Measurements from ENCODE around the gene ADGB.

ADGB gene

DNA sequence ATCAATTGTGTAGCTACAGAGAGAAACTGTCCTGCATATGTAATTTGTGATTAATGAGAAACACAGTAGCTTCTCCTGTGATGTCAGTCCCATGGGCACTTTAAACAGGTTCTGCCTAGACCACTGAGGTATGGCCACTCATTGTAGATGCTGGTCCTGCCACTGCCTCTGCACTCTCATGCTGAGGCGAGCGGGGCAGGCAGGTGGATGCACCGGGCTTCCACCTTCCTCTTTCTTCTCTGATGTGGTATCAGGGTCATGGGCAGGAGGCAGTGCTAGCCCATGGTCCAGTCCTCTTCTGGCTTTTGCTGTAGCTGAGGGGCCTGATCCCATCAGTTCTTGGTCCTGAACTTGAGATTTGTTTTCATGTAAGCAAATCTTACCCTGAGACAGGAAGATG is 58.7 kb downstream of the ADGB start:
- TF ChIP-seq, protein P1, sequence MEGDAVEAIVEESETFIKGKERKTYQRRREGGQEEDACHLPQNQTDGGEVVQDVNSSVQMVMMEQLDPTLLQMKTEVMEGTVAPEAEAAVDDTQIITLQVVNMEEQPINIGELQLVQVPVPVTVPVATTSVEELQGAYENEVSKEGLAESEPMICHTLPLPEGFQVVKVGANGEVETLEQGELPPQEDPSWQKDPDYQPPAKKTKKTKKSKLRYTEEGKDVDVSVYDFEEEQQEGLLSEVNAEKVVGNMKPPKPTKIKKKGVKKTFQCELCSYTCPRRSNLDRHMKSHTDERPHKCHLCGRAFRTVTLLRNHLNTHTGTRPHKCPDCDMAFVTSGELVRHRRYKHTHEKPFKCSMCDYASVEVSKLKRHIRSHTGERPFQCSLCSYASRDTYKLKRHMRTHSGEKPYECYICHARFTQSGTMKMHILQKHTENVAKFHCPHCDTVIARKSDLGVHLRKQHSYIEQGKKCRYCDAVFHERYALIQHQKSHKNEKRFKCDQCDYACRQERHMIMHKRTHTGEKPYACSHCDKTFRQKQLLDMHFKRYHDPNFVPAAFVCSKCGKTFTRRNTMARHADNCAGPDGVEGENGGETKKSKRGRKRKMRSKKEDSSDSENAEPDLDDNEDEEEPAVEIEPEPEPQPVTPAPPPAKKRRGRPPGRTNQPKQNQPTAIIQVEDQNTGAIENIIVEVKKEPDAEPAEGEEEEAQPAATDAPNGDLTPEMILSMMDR (IDR thresholded peaks at IDR 0.05; ENCODE audit: borderline replicate concordance, insufficient read depth, low read depth, low read length): no peak
- no peak overlapping the region for H3K4me3 ChIP-seq (ENCODE audit: low read depth, low read length)

DNA sequence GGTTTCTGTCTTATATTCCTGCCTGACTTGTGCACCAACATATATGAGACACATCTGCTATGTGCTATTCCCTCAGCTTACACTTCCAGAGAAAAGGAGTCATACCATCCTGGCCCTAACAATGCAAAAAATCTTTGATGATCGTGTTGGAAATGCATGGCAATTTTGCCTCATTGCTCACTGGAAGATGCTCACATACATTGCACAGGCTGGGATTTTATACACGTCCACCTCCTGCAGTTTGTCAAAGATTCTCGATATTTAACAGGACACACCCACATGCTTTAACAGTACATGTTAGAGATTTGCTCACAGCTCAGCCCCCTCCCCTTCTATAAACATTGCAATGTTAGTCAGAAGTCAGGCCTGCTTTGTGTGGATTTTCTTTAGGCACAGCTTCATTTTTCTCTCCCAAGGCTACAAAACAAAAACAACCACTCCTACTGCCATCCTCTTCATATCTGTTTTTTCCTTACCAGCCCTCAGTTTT is 66.1 kb downstream of the ADGB start:
- TF ChIP-seq, protein P1 (IDR thresholded peaks at IDR 0.05; ENCODE audit: borderline replicate concordance, insufficient read depth, low read depth, low read length): no peak
- no peak overlapping the region for H3K4me3 ChIP-seq (ENCODE audit: low read depth, low read length)

DNA sequence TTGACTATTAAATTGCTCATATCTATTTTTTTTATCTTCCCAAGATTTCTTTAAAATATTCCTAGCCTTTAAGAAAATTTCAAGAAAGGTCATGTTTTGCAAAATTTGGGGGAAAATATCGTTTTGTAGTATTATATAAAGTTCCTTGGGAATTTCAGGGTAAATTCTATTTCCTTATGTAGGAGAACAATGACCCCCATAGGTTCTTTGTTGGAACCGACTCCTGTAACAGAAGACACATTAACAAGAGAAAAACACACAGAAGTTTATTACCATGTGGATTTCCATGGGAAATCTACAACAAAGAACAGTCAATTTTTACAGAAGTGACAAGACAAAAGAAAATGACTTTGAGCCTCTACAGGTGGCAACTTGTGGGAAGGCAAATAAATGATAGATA is 68.1 kb downstream of the ADGB start:
- TF ChIP-seq, protein P1 (IDR thresholded peaks at IDR 0.05; ENCODE audit: borderline replicate concordance, insufficient read depth, low read depth, low read length): no peak
- no peak overlapping the region for H3K4me3 ChIP-seq (ENCODE audit: low read depth, low read length)

DNA sequence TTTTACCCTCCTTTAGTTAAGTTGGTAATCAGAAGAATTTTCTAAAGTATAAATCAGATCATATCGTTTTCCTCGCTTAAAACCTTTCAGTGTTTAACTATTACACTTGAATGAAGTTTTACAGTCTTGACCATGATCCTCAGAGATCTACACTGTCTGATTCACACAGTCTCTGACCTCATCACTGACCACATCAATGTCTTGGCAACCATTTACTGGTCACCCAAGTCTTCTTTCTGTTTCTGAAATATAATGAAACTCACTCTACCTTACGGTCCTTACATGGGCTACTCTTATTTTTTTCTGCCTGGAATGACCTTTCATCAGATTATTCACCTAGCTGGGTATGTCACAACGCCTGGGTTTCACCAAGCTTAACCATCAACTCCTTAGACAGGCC is 71.4 kb downstream of the ADGB start:
- no peak overlapping the region for H3K4me3 ChIP-seq (ENCODE audit: low read depth, low read length)
- TF ChIP-seq, protein P1 (IDR thresholded peaks at IDR 0.05; ENCODE audit: borderline replicate concordance, insufficient read depth, low read depth, low read length): no peak

DNA sequence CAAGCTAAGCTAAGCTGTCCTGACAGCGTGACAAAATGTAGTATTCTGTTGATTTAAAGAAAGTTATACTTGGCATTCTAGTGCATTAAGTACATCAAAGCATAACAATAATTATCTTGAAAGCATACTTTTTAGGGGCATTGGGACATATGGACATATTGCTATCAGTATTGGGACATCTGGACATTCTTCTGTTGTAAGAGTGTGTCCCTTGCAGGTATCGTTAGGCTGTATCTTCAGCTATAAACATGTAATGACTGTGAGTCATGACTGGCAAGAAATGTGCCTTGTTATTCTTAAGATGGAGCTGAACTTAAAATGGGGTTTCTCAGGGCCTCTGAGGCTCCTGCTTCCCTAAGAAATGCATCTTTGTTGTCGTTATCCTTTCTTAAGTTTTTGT is 74.3 kb downstream of the ADGB start:
- H3K4me3 ChIP-seq (ENCODE audit: low read depth, low read length): no peak overlapping the region
- TF ChIP-seq, protein P1 (IDR thresholded peaks at IDR 0.05; ENCODE audit: borderline replicate concordance, insufficient read depth, low read depth, low read length): no peak

DNA sequence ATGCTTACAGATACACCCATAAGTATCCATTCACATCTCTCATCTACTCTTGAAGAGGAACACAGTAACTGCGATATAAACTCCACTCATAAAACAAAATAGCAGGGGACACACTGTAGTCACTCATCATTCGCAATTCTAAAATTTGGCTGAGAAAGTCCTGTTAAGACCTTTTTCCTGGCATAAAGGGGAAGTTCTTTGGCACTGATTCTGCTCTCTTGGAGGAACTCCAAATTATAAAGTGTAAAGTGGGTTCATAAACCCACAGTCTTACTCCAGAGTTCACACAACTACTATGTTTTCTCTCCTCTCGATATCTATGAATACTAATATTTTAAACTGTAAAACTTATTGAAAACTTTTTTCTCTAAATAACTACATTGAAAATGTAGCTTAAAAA is 80.6 kb downstream of the ADGB start:
- H3K4me3 ChIP-seq (ENCODE audit: low read depth, low read length): no peak overlapping the region
- TF ChIP-seq, protein P1 (IDR thresholded peaks at IDR 0.05; ENCODE audit: borderline replicate concordance, insufficient read depth, low read depth, low read length): no peak

DNA sequence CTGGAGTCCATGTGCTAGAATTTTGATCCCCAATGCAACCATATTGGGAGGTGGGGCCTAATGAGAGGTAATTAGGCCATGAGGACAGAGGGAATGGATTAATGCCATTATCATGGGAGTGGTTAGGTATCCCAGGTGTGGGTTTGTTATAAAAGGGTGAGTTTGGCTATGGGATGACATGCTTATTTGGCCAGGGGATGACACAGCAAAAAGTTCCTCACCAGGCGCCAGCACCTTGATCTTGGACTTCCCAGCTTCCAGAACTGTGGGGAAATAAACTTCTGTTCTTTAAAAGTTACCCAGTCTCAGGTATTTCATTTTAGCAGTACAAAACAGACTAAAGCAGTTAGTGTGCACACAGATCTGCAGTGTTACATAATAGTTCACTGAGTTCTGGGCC is 84.1 kb downstream of the ADGB start:
- TF ChIP-seq, protein P1 (IDR thresholded peaks at IDR 0.05; ENCODE audit: borderline replicate concordance, insufficient read depth, low read depth, low read length): no peak
- H3K4me3 ChIP-seq (ENCODE audit: low read depth, low read length): no peak overlapping the region
